Measurements from ENCODE around the gene POLK. TPM values are rescaled to one million over a fixed set of nuclear protein-coding genes. Genes with fewer than 3 reads are reported as not detected.

POLK gene
- total and polyA plus RNA-seq, 7 donors: 4.9 to 29.9 (median 18.9) TPM

DNA sequence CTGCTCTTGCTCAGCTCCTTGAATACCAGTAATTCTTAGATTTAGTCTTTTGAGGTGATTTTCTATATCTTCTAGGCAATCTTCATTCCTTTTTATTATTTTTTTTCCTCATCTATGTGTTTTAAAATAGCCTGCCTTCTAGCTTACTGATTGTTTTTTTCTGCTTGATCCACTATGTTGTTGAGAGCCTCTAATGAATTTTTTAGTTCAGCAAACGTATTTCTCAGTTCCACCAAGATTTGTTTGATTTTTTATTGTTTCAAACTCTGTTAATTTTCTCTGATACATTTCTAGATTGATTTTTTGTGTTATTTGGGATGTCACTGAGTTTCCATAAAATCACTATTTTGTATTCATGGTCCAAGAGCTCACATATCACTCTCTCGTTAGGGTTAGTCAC lies 9.5 kb downstream of the POLK start:
- TF ChIP-seq, protein P1, sequence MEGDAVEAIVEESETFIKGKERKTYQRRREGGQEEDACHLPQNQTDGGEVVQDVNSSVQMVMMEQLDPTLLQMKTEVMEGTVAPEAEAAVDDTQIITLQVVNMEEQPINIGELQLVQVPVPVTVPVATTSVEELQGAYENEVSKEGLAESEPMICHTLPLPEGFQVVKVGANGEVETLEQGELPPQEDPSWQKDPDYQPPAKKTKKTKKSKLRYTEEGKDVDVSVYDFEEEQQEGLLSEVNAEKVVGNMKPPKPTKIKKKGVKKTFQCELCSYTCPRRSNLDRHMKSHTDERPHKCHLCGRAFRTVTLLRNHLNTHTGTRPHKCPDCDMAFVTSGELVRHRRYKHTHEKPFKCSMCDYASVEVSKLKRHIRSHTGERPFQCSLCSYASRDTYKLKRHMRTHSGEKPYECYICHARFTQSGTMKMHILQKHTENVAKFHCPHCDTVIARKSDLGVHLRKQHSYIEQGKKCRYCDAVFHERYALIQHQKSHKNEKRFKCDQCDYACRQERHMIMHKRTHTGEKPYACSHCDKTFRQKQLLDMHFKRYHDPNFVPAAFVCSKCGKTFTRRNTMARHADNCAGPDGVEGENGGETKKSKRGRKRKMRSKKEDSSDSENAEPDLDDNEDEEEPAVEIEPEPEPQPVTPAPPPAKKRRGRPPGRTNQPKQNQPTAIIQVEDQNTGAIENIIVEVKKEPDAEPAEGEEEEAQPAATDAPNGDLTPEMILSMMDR (IDR thresholded peaks at IDR 0.05): no peak
- no peak for ATAC-seq
- Histone ChIP-seq H3K36me3 (ENCODE audit: insufficient read depth in 1 of 2, low read depth in 1 of 2) (no peaks in the 10 kb centered on the region), H3K4me3 (no peak overlapping the region), H3K27ac (no peak overlapping the region), H3K4me1 (peaks cover 30% of the 10 kb centered on the region), H3K27me3 (ENCODE audit: insufficient read depth in 3 of 3, low read length in 2 of 3) (no peaks in the 10 kb centered on the region), H3K9me3 (peaks cover 18% of the 10 kb centered on the region)
- no peak for DNase-seq
- intact Hi-C loops (cut with DNase I): no loop called here
- 97 to 99% (median 97%) methylated on average over 2 of the region's 2 CpGs for WGBS, 3 donors

GRCh38 chr5:75522025-75522424 lies 10.3 kb downstream of the POLK start:
- no peak overlapping the region for H3K27ac ChIP-seq
- DNase-seq: no peak
- H3K27me3 ChIP-seq (ENCODE audit: insufficient read depth in 3 of 3, low read length in 2 of 3): no peaks in the 10 kb centered on the region
- no peak for ATAC-seq
- intact Hi-C loops (cut with DNase I): no loop called here
- H3K4me1 ChIP-seq: peaks cover 30% of the 10 kb centered on the region
- H3K9me3 ChIP-seq: peaks cover 18% of the 10 kb centered on the region
- H3K36me3 ChIP-seq (ENCODE audit: insufficient read depth in 1 of 2, low read depth in 1 of 2): no peaks in the 10 kb centered on the region
- TF ChIP-seq, protein P1 (IDR thresholded peaks at IDR 0.05): no peak
- no peak overlapping the region for H3K4me3 ChIP-seq

- ATAC-seq (no peak), DNase-seq (no peak)
- intact Hi-C loops (cut with DNase I): no loop called here
- Histone ChIP-seq H3K27me3 (ENCODE audit: insufficient read depth in 3 of 3, low read length in 2 of 3) (no peaks in the 10 kb centered on the region), H3K36me3 (ENCODE audit: insufficient read depth in 1 of 2, low read depth in 1 of 2) (no peaks in the 10 kb centered on the region), H3K9me3 (peaks cover 18% of the 10 kb centered on the region), H3K4me1 (peaks cover 30% of the 10 kb centered on the region), H3K4me3 (no peak overlapping the region), H3K27ac (no peak overlapping the region)
- 97 to 100% (median 100%) methylated on average over 1 of the region's 1 CpG for WGBS, 3 donors
- TF ChIP-seq, protein P1 (IDR thresholded peaks at IDR 0.05): no peak
Measured at GRCh38 chr5:75522542-75522941, 10.9 kb downstream of the POLK start.

- Histone ChIP-seq H3K27ac (no peak overlapping the region), H3K9me3 (peaks cover 18% of the 10 kb centered on the region), H3K4me3 (no peak overlapping the region), H3K27me3 (ENCODE audit: insufficient read depth in 3 of 3, low read length in 2 of 3) (no peaks in the 10 kb centered on the region), H3K36me3 (ENCODE audit: insufficient read depth in 1 of 2, low read depth in 1 of 2) (no peaks in the 10 kb centered on the region), H3K4me1 (peaks cover 30% of the 10 kb centered on the region)
- WGBS, 3 donors: 98 to 100% (median 100%) methylated on average over 1 of the region's 1 CpG
- ATAC-seq (no peak), DNase-seq (no peak)
- TF ChIP-seq, protein P1 (IDR thresholded peaks at IDR 0.05): no peak
- intact Hi-C loops (cut with DNase I): no loop called here
Measured at GRCh38 chr5:75523275-75523674, 11.6 kb downstream of the POLK start.

- H3K4me1 ChIP-seq: peaks cover 28% of the 10 kb centered on the region
- intact Hi-C loops (cut with DNase I): no loop called here
- H3K27ac ChIP-seq: no peak overlapping the region
- no peaks in the 10 kb centered on the region for H3K27me3 ChIP-seq (ENCODE audit: insufficient read depth in 3 of 3, low read length in 2 of 3)
- WGBS, 3 donors: 82 to 91% (median 90%) methylated on average over 3 of the region's 3 CpGs
- TF ChIP-seq, protein P1 (IDR thresholded peaks at IDR 0.05): no peak
- peaks cover 18% of the 10 kb centered on the region for H3K9me3 ChIP-seq
- ATAC-seq: peak; percentile 58 to 84 (median 72)
- H3K36me3 ChIP-seq (ENCODE audit: insufficient read depth in 1 of 2, low read depth in 1 of 2): no peaks in the 10 kb centered on the region
- no peak for DNase-seq
- no peak overlapping the region for H3K4me3 ChIP-seq
Measured at GRCh38 chr5:75524071-75524470, 12.4 kb downstream of the POLK start.
